ENCODE data around the gene KCNAB1.
"Not testable (repeated sequence)": the region's sequence is repeated elsewhere in the genome, so short reads cannot be mapped to it uniquely, and the experiment has no call there.

The KCNAB1 gene

GRCh38 chr3:156551746-156552145 is 431.4 kb downstream of the KCNAB1 start:
- no peak for DNase-seq

GRCh38 chr3:156552973-156553372 is 432.6 kb downstream of the KCNAB1 start:
- DNase-seq: no peak

- DNase-seq: no peak
Observed at GRCh38 chr3:156553705-156554356, 433.5 kb downstream of the KCNAB1 start.

GRCh38 chr3:156554515-156554841 is 434.1 kb downstream of the KCNAB1 start:
- DNase-seq: no peak

- peak; percentile 95 for DNase-seq
Observed at GRCh38 chr3:156554842-156555687, 434.7 kb downstream of the KCNAB1 start, which contains the start of gene SSR3. SSR3 (minus strand) TSS chr3:156555117; CDS start chr3:156555089, 28 bp downstream.

- DNase-seq: no peak
Observed at GRCh38 chr3:156558389-156558788, 438.0 kb downstream of the KCNAB1 start.

- no peak for DNase-seq
Observed at GRCh38 chr3:156559321-156559720, 438.9 kb downstream of the KCNAB1 start.

GRCh38 chr3:156561533-156561932 is 441.2 kb downstream of the KCNAB1 start:
- DNase-seq: no peak

GRCh38 chr3:156562486-156562885 is 442.1 kb downstream of the KCNAB1 start:
- not testable (repeated sequence) for DNase-seq

- no peak for DNase-seq
Observed at GRCh38 chr3:156563900-156564682, 443.7 kb downstream of the KCNAB1 start.

GRCh38 chr3:156569016-156569415 is 448.6 kb downstream of the KCNAB1 start:
- not testable (repeated sequence) for DNase-seq

GRCh38 chr3:156569881-156570280 is 449.5 kb downstream of the KCNAB1 start:
- not testable (repeated sequence) for DNase-seq

- no peak for DNase-seq
Observed at GRCh38 chr3:156575641-156576040, 455.3 kb downstream of the KCNAB1 start.

GRCh38 chr3:156576051-156576450 is 455.7 kb downstream of the KCNAB1 start:
- DNase-seq: no peak

- no peak for DNase-seq
Observed at GRCh38 chr3:156576651-156577348, 456.4 kb downstream of the KCNAB1 start.

GRCh38 chr3:156577736-156578135 is 457.4 kb downstream of the KCNAB1 start:
- DNase-seq: no peak

- peak; percentile 56 for DNase-seq
Observed at GRCh38 chr3:156579427-156579851, 459.1 kb downstream of the KCNAB1 start.

GRCh38 chr3:156581033-156581432 is 460.7 kb downstream of the KCNAB1 start:
- no peak for DNase-seq

GRCh38 chr3:156581954-156582353 is 461.6 kb downstream of the KCNAB1 start:
- no peak for DNase-seq

- DNase-seq: no peak
Observed at GRCh38 chr3:156582532-156583183, 462.3 kb downstream of the KCNAB1 start.

- DNase-seq: no peak
Observed at GRCh38 chr3:156583469-156583868, 463.1 kb downstream of the KCNAB1 start.
